Measurements from ENCODE around the gene CYP24A1. TPM values are rescaled to one million over a fixed set of nuclear protein-coding genes. Genes with fewer than 3 reads are reported as not detected.

Gene CYP24A1
- total RNA-seq, 2 donors from 2014 or later, result 0.13 TPM; not detected in 1

DNA sequence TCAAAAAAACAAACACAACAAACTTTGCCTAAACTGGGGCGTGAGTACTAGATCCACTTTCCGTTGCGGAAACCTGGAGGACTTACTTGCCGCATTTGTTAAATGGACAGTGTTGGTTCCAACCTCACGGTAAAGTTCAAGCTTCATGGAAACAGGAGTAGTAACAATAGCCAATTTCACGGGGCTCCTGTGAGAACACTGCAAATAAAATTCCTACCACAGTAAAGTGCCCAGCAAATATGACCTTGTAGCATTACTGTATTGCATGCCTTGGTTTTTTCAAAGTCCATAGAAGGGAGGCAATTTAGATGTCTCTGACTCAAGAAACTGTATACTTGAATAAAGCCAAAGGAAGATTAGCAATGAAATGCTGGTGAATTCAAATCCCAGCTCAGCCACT, 3.6 kb upstream of the CYP24A1 start:
- Histone ChIP-seq H3K9ac (ENCODE audit: extremely low read depth, low read length, poor library complexity, severe bottlenecking) (no peak overlapping the region), H3K4me3 (ENCODE audit: low read length) (no peak overlapping the region), H3K9me3 (ENCODE audit: control insufficient read depth, low read length) (no peaks in the 10 kb centered on the region), H3K36me3 (ENCODE audit: control insufficient read depth, insufficient read depth, low read length) (no peaks in the 10 kb centered on the region), H3K27me3 (ENCODE audit: control insufficient read depth, insufficient read depth, low read length, poor library complexity, severe bottlenecking) (peaks cover 47% of the 10 kb centered on the region), H3K4me1 (ENCODE audit: control insufficient read depth, insufficient read depth, low read length) (peaks cover 3% of the 10 kb centered on the region), H3K27ac (ENCODE audit: low read depth, low read length) (no peak overlapping the region)
- WGBS, 2 experiments (ENCODE audit: insufficient coverage in 1 of 2, insufficient read length in 1 of 2), result 77 to 87% methylated on average over 6 of the region's 6 CpGs
- H3K4me3 Mint-ChIP-seq, result no peak overlapping the region
- H3K36me3 Mint-ChIP-seq (ENCODE audit: low read depth), result no peaks in the 10 kb centered on the region
- TF ChIP-seq, protein P1, sequence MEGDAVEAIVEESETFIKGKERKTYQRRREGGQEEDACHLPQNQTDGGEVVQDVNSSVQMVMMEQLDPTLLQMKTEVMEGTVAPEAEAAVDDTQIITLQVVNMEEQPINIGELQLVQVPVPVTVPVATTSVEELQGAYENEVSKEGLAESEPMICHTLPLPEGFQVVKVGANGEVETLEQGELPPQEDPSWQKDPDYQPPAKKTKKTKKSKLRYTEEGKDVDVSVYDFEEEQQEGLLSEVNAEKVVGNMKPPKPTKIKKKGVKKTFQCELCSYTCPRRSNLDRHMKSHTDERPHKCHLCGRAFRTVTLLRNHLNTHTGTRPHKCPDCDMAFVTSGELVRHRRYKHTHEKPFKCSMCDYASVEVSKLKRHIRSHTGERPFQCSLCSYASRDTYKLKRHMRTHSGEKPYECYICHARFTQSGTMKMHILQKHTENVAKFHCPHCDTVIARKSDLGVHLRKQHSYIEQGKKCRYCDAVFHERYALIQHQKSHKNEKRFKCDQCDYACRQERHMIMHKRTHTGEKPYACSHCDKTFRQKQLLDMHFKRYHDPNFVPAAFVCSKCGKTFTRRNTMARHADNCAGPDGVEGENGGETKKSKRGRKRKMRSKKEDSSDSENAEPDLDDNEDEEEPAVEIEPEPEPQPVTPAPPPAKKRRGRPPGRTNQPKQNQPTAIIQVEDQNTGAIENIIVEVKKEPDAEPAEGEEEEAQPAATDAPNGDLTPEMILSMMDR (conservative IDR thresholded peaks at IDR 0.05), result no peak
- no peak overlapping the region for H3K27ac Mint-ChIP-seq
- peaks cover 43% of the 10 kb centered on the region for H3K27me3 Mint-ChIP-seq (ENCODE audit: insufficient read depth)
- H3K4me1 Mint-ChIP-seq, result peaks cover 8% of the 10 kb centered on the region
- H3K9me3 Mint-ChIP-seq, result no peaks in the 10 kb centered on the region
- no peak for DNase-seq

DNA sequence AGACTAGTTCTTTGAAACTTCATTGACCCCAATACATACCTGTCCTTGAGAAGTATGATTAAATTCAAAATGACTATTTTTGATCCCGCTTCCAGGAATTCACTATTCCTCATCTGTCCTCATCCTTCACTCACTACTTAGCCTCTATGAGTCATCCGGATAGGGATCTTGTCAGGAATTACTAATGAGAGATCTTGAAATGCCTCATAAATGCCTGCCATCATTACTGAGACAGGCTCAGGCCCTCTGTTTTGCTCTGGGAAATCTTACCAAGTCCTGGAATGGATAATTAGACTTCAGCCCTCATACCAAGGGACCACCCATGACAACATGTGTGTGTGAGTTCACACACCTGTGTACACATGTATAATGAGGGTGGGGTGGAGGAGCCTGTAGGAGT, 2.8 kb upstream of the CYP24A1 start:
- H3K27ac ChIP-seq (ENCODE audit: low read depth, low read length), result no peak overlapping the region
- no peaks in the 10 kb centered on the region for H3K9me3 Mint-ChIP-seq
- no peak for DNase-seq
- no peak overlapping the region for H3K27ac Mint-ChIP-seq
- TF ChIP-seq, protein P1 (conservative IDR thresholded peaks at IDR 0.05), result no peak
- H3K36me3 ChIP-seq (ENCODE audit: control insufficient read depth, insufficient read depth, low read length), result no peaks in the 10 kb centered on the region
- H3K27me3 Mint-ChIP-seq (ENCODE audit: insufficient read depth), result peaks cover 51% of the 10 kb centered on the region
- WGBS, 2 experiments (ENCODE audit: insufficient coverage in 1 of 2, insufficient read length in 1 of 2), result 80 to 87% methylated on average over 1 to 2 of the region's 2 CpGs
- H3K4me1 ChIP-seq (ENCODE audit: control insufficient read depth, insufficient read depth, low read length), result peaks cover 3% of the 10 kb centered on the region
- H3K4me3 ChIP-seq (ENCODE audit: low read length), result no peak overlapping the region
- peaks cover 55% of the 10 kb centered on the region for H3K27me3 ChIP-seq (ENCODE audit: control insufficient read depth, insufficient read depth, low read length, poor library complexity, severe bottlenecking)
- no peaks in the 10 kb centered on the region for H3K36me3 Mint-ChIP-seq (ENCODE audit: low read depth)
- no peak overlapping the region for H3K9ac ChIP-seq (ENCODE audit: extremely low read depth, low read length, poor library complexity, severe bottlenecking)
- H3K9me3 ChIP-seq (ENCODE audit: control insufficient read depth, low read length), result no peaks in the 10 kb centered on the region
- no peak overlapping the region for H3K4me3 Mint-ChIP-seq
- H3K4me1 Mint-ChIP-seq, result peaks cover 8% of the 10 kb centered on the region

DNA sequence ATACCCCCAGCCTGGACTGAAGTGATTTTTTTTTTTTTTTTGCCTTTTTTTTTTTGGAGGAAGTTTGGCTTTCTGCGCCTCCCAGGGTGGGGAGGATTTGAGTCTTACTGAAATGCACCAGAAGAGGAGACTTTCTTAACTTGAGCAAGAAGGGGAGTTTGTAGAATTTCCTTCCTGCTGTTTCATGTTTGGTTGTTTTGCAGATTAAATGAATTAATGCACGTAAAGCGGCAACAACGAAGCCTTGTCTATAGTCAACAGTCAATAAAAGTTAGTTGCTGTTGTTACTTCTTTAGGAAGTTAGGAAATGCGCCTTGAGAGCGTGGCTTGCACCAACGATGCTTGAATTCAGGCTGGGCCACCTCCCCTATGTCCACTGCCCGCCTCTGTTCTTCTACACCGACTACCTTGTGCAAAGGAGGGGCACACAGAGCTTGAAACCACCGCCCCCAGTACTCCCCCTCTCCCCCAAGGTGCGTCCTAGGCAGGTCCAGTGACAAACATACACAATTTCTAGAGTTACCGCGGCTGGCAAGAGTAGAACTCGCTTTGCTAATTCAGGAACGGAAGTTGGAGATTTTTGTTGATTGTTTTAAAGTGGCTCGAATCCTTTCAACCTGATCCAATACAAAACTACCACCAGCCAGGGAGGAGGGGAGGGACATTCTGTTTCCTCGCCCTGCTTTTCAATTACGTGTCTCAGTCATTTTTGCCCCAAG, 830 bp upstream of the CYP24A1 start:
- Mint-ChIP-seq H3K27me3 (ENCODE audit: insufficient read depth) (peaks cover 66% of the 10 kb centered on the region), H3K27ac (no peak overlapping the region), H3K9me3 (no peaks in the 10 kb centered on the region), H3K36me3 (ENCODE audit: low read depth) (no peaks in the 10 kb centered on the region), H3K4me3 (peak overlapping the region; percentile 55), H3K4me1 (peaks cover 11% of the 10 kb centered on the region)
- DNase-seq, result peak; percentile 52
- WGBS, 2 experiments (ENCODE audit: insufficient coverage in 1 of 2, insufficient read length in 1 of 2), result 7% methylated on average over 7 to 17 of the region's 18 CpGs
- Histone ChIP-seq H3K36me3 (ENCODE audit: control insufficient read depth, insufficient read depth, low read length) (no peaks in the 10 kb centered on the region), H3K27ac (ENCODE audit: low read depth, low read length) (no peak overlapping the region), H3K9ac (ENCODE audit: extremely low read depth, low read length, poor library complexity, severe bottlenecking) (no peak overlapping the region), H3K4me1 (ENCODE audit: control insufficient read depth, insufficient read depth, low read length) (peaks cover 3% of the 10 kb centered on the region), H3K27me3 (ENCODE audit: control insufficient read depth, insufficient read depth, low read length, poor library complexity, severe bottlenecking) (peaks cover 74% of the 10 kb centered on the region), H3K4me3 (ENCODE audit: low read length) (peak overlapping the region; percentile 74), H3K9me3 (ENCODE audit: control insufficient read depth, low read length) (no peaks in the 10 kb centered on the region)
- TF ChIP-seq, protein P1 (conservative IDR thresholded peaks at IDR 0.05), result no peak
